NT2/D1 (cell line): ENCODE results near the gene RAD18.
A peak's percentile ranks its signal among the peaks of the same experiment; 100 is the strongest.

Experiments
- DNase-seq: peaks from one replicate; pipeline ENCODE4 v3.0.0-alpha.2; 2011; ENCODE audit warnings: low read depth, low spot score
- H3K27me3 ChIP-seq: 2 replicates; pipeline ENCODE4 v1.6.0; 2011; ENCODE audit warnings: mild to moderate bottlenecking; ENCODE audit not compliant: insufficient read length, insufficient read depth
- H3K36me3 ChIP-seq: 2 replicates; pipeline ENCODE4 v1.6.1; 2011; ENCODE audit warnings: mild to moderate bottlenecking, low read length, mixed read lengths; ENCODE audit not compliant: insufficient read depth, insufficient read length
- H3K4me1 ChIP-seq: 2 replicates; pipeline ENCODE4 v1.5.1; 2011; ENCODE audit not compliant: insufficient read depth, insufficient read length
- H3K4me3 ChIP-seq: 2 replicates; pipeline ENCODE4 v1.5.1; 2011; ENCODE audit warnings: low read depth; ENCODE audit not compliant: insufficient read length
- H3K9ac ChIP-seq: 2 replicates; pipeline ENCODE4 v1.6.0; 2011; ENCODE audit warnings: low read depth; ENCODE audit not compliant: insufficient read length
- H3K9me3 ChIP-seq: 2 replicates; pipeline ENCODE4 v1.5.1; 2011; ENCODE audit warnings: mild to moderate bottlenecking, low read length; ENCODE audit not compliant: insufficient read depth
- SUZ12 ChIP-seq: IDR thresholded peaks from 2 replicates; pipeline ENCODE4 v1.6.1; 2011; ENCODE audit not compliant: insufficient read length, insufficient read depth; ENCODE audit errors: extremely low read depth
- YY1 ChIP-seq: IDR thresholded peaks from 2 replicates; pipeline ENCODE4 v1.6.1; 2011; ENCODE audit not compliant: insufficient read length, insufficient read depth
- ZNF274 ChIP-seq: IDR thresholded peaks from 2 replicates; pipeline ENCODE4 v1.6.1; 2011; ENCODE audit warnings: mild to moderate bottlenecking, low read depth, low read length

The RAD18 gene

DNA sequence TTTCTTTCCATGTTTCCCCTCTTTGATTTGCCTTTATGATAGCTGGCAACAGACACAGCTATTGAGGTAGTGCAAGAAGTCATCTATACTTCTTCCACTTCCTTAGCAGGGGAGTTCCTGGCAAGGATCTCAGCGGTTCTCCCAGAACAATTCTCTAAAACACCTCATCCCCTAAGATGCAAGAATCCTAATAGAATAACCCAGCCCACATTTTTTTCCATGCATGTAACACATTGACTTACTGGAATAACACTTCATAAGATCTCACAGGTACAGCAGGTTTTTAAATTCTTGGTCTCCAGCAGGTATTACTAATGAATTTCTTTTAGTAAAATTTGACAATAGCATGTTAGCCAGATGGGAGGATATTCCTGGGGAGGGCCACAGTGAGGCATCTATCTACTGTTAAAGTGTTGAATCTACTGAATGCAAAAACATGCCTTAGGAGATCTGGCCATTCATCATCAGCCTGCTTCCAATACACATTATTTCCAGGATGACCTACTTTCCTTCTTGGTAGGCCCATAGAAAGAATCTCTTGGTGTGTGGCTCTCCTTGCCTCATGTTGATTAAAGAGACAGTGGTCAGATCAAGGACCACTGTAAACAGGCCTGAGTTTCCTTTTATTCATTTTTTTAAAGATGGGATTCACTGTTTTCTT lies 78.5 kb downstream of the RAD18 start:
- Histone ChIP-seq H3K4me3 (no peak overlapping the region), H3K36me3 (peaks cover 53% of the 10 kb centered on the region), H3K4me1 (no peaks in the 10 kb centered on the region), H3K27me3 (no peaks in the 10 kb centered on the region), H3K9me3 (0 out of 2 replicates have a peak, but pooled peaks cover 11% of the 10 kb centered on the region), H3K9ac (no peak overlapping the region)
- DNase-seq, result no peak
- TF ChIP-seq YY1 (no peak), ZNF274 (no peak), SUZ12 (no peak)

DNA sequence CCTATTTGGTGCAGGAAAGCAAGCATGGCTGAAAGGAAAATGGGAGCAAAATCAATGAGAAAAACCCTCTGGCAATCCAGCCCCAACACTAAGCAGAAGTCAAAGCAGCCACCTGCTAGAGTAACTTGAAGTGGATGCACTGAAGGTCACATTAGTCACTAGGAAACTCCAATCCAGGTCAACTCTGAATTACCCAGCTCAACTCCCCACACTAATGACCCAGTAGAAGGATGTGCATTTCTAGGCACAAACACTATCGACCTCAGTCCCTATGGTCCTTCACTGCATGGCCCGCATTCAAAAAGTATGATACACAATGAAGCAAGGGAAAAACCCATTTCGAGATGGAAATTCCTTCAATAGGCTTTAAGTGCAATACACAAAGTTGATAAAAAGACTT lies 80.6 kb downstream of the RAD18 start:
- Histone ChIP-seq H3K4me1 (no peaks in the 10 kb centered on the region), H3K4me3 (no peak overlapping the region), H3K9ac (no peak overlapping the region), H3K36me3 (peaks cover 53% of the 10 kb centered on the region), H3K27me3 (no peaks in the 10 kb centered on the region), H3K9me3 (0 out of 2 replicates have a peak, but pooled peaks cover 11% of the 10 kb centered on the region)
- DNase-seq, result no peak
- TF ChIP-seq YY1 (no peak), ZNF274 (no peak), SUZ12 (no peak)

DNA sequence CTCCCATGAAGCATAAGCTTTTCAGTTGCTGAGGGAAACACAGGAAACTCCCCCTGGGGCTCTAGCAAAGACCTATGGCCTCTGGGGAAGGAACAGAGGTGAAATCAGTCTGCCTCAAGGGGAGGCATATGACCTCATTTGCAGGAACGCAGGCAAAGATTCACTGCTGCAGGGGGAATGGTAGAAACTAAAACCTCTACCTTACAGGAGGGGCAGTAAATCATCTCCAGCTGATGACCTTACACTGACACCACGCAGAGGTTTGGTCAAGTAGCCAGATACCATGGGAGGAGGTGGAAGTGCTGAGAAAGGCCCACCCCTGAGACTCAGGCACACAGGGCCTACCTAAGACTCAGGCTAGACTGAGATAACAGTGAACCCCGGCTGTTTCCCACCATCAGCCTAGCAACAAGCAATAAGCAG lies 81.1 kb downstream of the RAD18 start:
- no peak overlapping the region for H3K9ac ChIP-seq
- H3K9me3 ChIP-seq, result 0 out of 2 replicates have a peak, but pooled peaks cover 11% of the 10 kb centered on the region
- DNase-seq, result peak; percentile 11

GRCh38 chr3:8879347-8879944 lies 83.8 kb downstream of the RAD18 start:
- DNase-seq, result no peak
- TF ChIP-seq ZNF274 (no peak), SUZ12 (no peak), YY1 (no peak)
- peaks cover 50% of the 10 kb centered on the region for H3K36me3 ChIP-seq

More for the DNA sequence above, 81.1 kb downstream of the RAD18 start:
- no peak for TF ChIP-seq SUZ12
- TF ChIP-seq YY1, result no peak
- no peak for TF ChIP-seq ZNF274
- no peaks in the 10 kb centered on the region for H3K27me3 ChIP-seq
- no peaks in the 10 kb centered on the region for H3K4me1 ChIP-seq
- H3K36me3 ChIP-seq, result peaks cover 55% of the 10 kb centered on the region
- no peak overlapping the region for H3K4me3 ChIP-seq

DNA sequence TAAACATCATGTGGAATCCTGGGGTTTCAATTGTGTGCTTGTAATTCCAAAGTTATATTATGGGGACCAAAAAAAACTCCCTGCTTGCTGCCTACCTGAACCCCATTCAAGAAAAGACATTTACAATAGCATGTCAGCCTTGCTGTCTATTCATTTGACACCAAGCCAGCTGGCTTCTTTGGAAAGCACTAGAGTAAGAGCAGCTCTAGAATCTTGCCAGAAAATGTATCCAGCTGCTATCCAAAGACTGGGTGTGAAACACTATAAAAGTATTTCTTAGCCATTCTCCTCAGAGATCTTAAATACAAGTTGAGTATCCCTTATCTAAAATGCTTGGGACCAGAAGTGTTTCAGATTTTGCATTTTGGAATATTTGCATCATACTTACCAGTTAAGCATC lies 87.4 kb downstream of the RAD18 start:
- Histone ChIP-seq H3K9me3 (no peaks in the 10 kb centered on the region), H3K4me3 (no peak overlapping the region), H3K36me3 (peaks cover 36% of the 10 kb centered on the region), H3K9ac (no peak overlapping the region), H3K27me3 (no peaks in the 10 kb centered on the region), H3K4me1 (no peaks in the 10 kb centered on the region)
- TF ChIP-seq SUZ12, result no peak
- no peak for TF ChIP-seq YY1
- TF ChIP-seq ZNF274, result no peak
- no peak for DNase-seq

More at GRCh38 chr3:8879347-8879944, 83.8 kb downstream of the RAD18 start:
- 0 out of 2 replicates have a peak, but pooled peaks cover 11% of the 10 kb centered on the region for H3K9me3 ChIP-seq
- H3K27me3 ChIP-seq, result no peaks in the 10 kb centered on the region
- no peak overlapping the region for H3K4me3 ChIP-seq
- H3K9ac ChIP-seq, result no peak overlapping the region
- H3K4me1 ChIP-seq, result no peaks in the 10 kb centered on the region

DNA sequence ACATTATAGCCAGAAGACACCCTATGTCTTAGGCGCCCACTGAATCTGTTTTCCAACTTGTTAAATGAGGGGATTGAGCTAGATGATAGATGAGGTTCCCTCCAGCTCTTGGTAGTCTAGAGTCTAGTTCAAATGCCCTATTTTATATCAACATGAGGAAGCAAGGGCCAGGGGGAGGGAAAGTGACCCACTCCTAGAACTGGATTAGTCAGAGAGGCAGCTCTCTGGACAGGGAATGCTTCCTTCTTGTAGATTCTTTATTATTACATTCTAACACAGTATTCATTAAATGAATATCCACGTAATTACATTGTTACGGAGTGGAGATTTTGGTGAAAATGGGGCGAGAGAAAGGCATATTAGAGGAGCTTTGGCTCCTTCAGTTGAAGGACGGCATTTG lies 89.5 kb downstream of the RAD18 start:
- DNase-seq, result no peak
- no peaks in the 10 kb centered on the region for H3K9me3 ChIP-seq
- H3K36me3 ChIP-seq, result peaks cover 17% of the 10 kb centered on the region
- no peak overlapping the region for H3K4me3 ChIP-seq
- no peaks in the 10 kb centered on the region for H3K27me3 ChIP-seq
- TF ChIP-seq YY1 (no peak), SUZ12 (no peak), ZNF274 (no peak)
- no peak overlapping the region for H3K9ac ChIP-seq
- H3K4me1 ChIP-seq, result no peaks in the 10 kb centered on the region

- H3K4me1 ChIP-seq, result no peaks in the 10 kb centered on the region
- H3K27me3 ChIP-seq, result no peaks in the 10 kb centered on the region
- no peak overlapping the region for H3K4me3 ChIP-seq
- no peak for TF ChIP-seq ZNF274
- no peak for TF ChIP-seq YY1
- TF ChIP-seq SUZ12, result no peak
- H3K9ac ChIP-seq, result no peak overlapping the region
- peaks cover 8% of the 10 kb centered on the region for H3K36me3 ChIP-seq
- no peak for DNase-seq
- H3K9me3 ChIP-seq, result no peaks in the 10 kb centered on the region
These were observed 91.0 kb downstream of the RAD18 start for GRCh38 chr3:8872261-8872660.
